H7 (cell line): ENCODE data around the gene PIGQ. TPM values are rescaled to one million over a fixed set of nuclear protein-coding genes. Genes with fewer than 3 reads are reported as not detected.

Experiments
- DNase-seq: peaks from one replicate; pipeline ENCODE4 v3.0.0; 2012
- H3K27me3 ChIP-seq: 2 replicates; pipeline ENCODE4 v1.6.0; 2011; ENCODE audit warnings: mild to moderate bottlenecking, low read length; ENCODE audit not compliant: control insufficient read depth, insufficient read depth
- H3K36me3 ChIP-seq: replicated peaks from 2 replicates; pipeline ENCODE4 v1.5.1; 2011; ENCODE audit warnings: low read length; ENCODE audit not compliant: control insufficient read depth, insufficient read depth
- H3K4me3 ChIP-seq: 2 replicates; pipeline ENCODE4 v1.5.1; 2011; ENCODE audit warnings: low read depth, mild to moderate bottlenecking, control low read depth, low read length, moderate library complexity; ENCODE audit not compliant: insufficient read depth
- total RNA-seq: library from RNA; depleted of rRNA; stranded (reverse); fragments of >200 nt; shearing (Covaris generic); gene quantifications from 2 replicates; pipeline ENCODE4 v1.2.3, GENCODE V29; 2014

The PIGQ gene
- total RNA-seq, 1 experiment from 2014 or later, result 44.6 TPM

GRCh38 chr16:624526-625070 lies 54.8 kb downstream of the PIGQ start:
- no peak for DNase-seq

GRCh38 chr16:625117-625976 lies 55.6 kb downstream of the PIGQ start:
- Histone ChIP-seq H3K36me3 (no peaks in the 10 kb centered on the region), H3K27me3 (no peaks in the 10 kb centered on the region), H3K4me3 (no peak overlapping the region)
- DNase-seq, result no peak

More at GRCh38 chr16:624526-625070, 54.8 kb downstream of the PIGQ start:
- Histone ChIP-seq H3K4me3 (no peak overlapping the region), H3K36me3 (no peaks in the 10 kb centered on the region), H3K27me3 (no peaks in the 10 kb centered on the region)

GRCh38 chr16:625977-626765 lies 56.4 kb downstream of the PIGQ start:
- Histone ChIP-seq H3K27me3 (no peaks in the 10 kb centered on the region), H3K36me3 (no peaks in the 10 kb centered on the region), H3K4me3 (no peak overlapping the region)
- no peak for DNase-seq

GRCh38 chr16:626787-627453 lies 57.2 kb downstream of the PIGQ start:
- no peaks in the 10 kb centered on the region for H3K27me3 ChIP-seq
- no peak overlapping the region for H3K4me3 ChIP-seq
- no peak for DNase-seq
- no peaks in the 10 kb centered on the region for H3K36me3 ChIP-seq

- DNase-seq, result no peak
- H3K27me3 ChIP-seq, result no peaks in the 10 kb centered on the region
- no peaks in the 10 kb centered on the region for H3K36me3 ChIP-seq
- no peak overlapping the region for H3K4me3 ChIP-seq
Measured at GRCh38 chr16:627454-628239, 57.9 kb downstream of the PIGQ start.

- Histone ChIP-seq H3K4me3 (no peak overlapping the region), H3K36me3 (no peaks in the 10 kb centered on the region), H3K27me3 (no peaks in the 10 kb centered on the region)
- DNase-seq, result no peak
Measured at GRCh38 chr16:628321-629061, 58.7 kb downstream of the PIGQ start.

- Histone ChIP-seq H3K27me3 (no peaks in the 10 kb centered on the region), H3K36me3 (no peaks in the 10 kb centered on the region), H3K4me3 (no peak overlapping the region)
- DNase-seq, result no peak
Measured at GRCh38 chr16:629185-629832, 59.5 kb downstream of the PIGQ start.

- Histone ChIP-seq H3K4me3 (no peak overlapping the region), H3K36me3 (no peaks in the 10 kb centered on the region; the same call in none of the 2 replicates), H3K27me3 (no peaks in the 10 kb centered on the region)
- peak; percentile 92 for DNase-seq
Measured at GRCh38 chr16:629833-630248, 60.1 kb downstream of the PIGQ start.

- Histone ChIP-seq H3K36me3 (no peaks in the 10 kb centered on the region; the same call in none of the 2 replicates), H3K4me3 (no peak overlapping the region), H3K27me3 (no peaks in the 10 kb centered on the region)
- DNase-seq, result no peak
Measured at GRCh38 chr16:630249-630814, 60.6 kb downstream of the PIGQ start.

GRCh38 chr16:630815-631405 lies 61.1 kb downstream of the PIGQ start, which contains the start of gene WFIKKN1:
Gene WFIKKN1 (plus strand): TSS chr16:630985. CDS start chr16:631254, 269 bp downstream.
- Histone ChIP-seq H3K4me3 (no peak within 1 kb of the TSS; the same call in 1 of the 2 replicates), H3K27me3 (no peaks in the 10 kb centered on the region), H3K36me3 (no peaks in the 10 kb centered on the region; the same call in none of the 2 replicates)
- DNase-seq, result peak; percentile 95

- H3K27me3 ChIP-seq, result no peaks in the 10 kb centered on the region
- H3K4me3 ChIP-seq, result no peak overlapping the region
- no peak for DNase-seq
- H3K36me3 ChIP-seq, result no peaks in the 10 kb centered on the region; the same call in none of the 2 replicates
Measured at GRCh38 chr16:631808-632358, 62.1 kb downstream of the PIGQ start.
